Trophoblast cell (in vitro differentiated cells and primary cell): ENCODE results near the gene KRTAP17-1.

Experiments
- DNase-seq, 2 donors: peaks; one replicate each; pipeline ENCODE4 v3.0.0-alpha.2; 2016
- H2AFZ ChIP-seq: 2 replicates; pipeline ENCODE4 v1.6.1; 2013; ENCODE audit warnings: low read length, moderate library complexity, mild to moderate bottlenecking; ENCODE audit not compliant: insufficient read depth, poor library complexity
- H2AK5ac ChIP-seq: 2 replicates; pipeline ENCODE4 v1.6.1; 2013; ENCODE audit warnings: mild to moderate bottlenecking, low read length
- H2BK120ac ChIP-seq: 2 replicates; pipeline ENCODE4 v1.6.1; 2013; ENCODE audit warnings: low read length, mild to moderate bottlenecking, moderate library complexity; ENCODE audit not compliant: insufficient read depth, poor library complexity
- H2BK12ac ChIP-seq: 2 replicates; pipeline ENCODE4 v1.6.1; 2013; ENCODE audit warnings: mild to moderate bottlenecking, low read length, moderate library complexity
- H2BK5ac ChIP-seq: 2 replicates; pipeline ENCODE4 v1.6.1; 2013; ENCODE audit warnings: low read length, low read depth, moderate library complexity, mild to moderate bottlenecking; ENCODE audit not compliant: poor library complexity
- H3K14ac ChIP-seq: 2 replicates; pipeline ENCODE4 v1.6.1; 2013; ENCODE audit warnings: mild to moderate bottlenecking, low read length
- H3K18ac ChIP-seq: 2 replicates; pipeline ENCODE4 v1.6.1; 2013; ENCODE audit warnings: mild to moderate bottlenecking, low read length
- H3K23ac ChIP-seq: 2 replicates; pipeline ENCODE4 v1.6.1; 2013; ENCODE audit warnings: low read length
- H3K27ac ChIP-seq: 2 replicates; pipeline ENCODE4 v1.5.1; 2013; ENCODE audit warnings: low read depth, mild to moderate bottlenecking, inconsistent platforms, low read length, moderate library complexity
- H3K27me3 ChIP-seq: 2 replicates; pipeline ENCODE4 v1.6.1; 2013; ENCODE audit warnings: inconsistent platforms, mild to moderate bottlenecking, low read length, moderate library complexity; ENCODE audit not compliant: insufficient read depth
- H3K36me3 ChIP-seq, 2 experiments: 1 replicate in 1 of 2; 2 replicates in 1 of 2; pipeline ENCODE4 v1.6.1; 2013; ENCODE audit warnings: low read length in 2 of 2, mild to moderate bottlenecking in 2 of 2, moderate library complexity in 1 of 2; ENCODE audit not compliant: insufficient read depth in 2 of 2, control insufficient read depth in 1 of 2
- H3K4ac ChIP-seq: 2 replicates; pipeline ENCODE4 v1.6.1; 2013; ENCODE audit warnings: low read depth, mild to moderate bottlenecking, low read length, moderate library complexity
- H3K4me1 ChIP-seq, 2 experiments: 1 replicate in 1 of 2; 2 replicates in 1 of 2; pipeline ENCODE4 v1.6.1; 2013; ENCODE audit warnings: low read length in 2 of 2, mild to moderate bottlenecking in 2 of 2, moderate library complexity in 1 of 2; ENCODE audit not compliant: insufficient read depth in 2 of 2, control insufficient read depth in 1 of 2
- H3K4me2 ChIP-seq: 2 replicates; pipeline ENCODE4 v1.6.1; 2013; ENCODE audit warnings: inconsistent platforms, mild to moderate bottlenecking, low read length, moderate library complexity
- H3K4me3 ChIP-seq: 2 replicates; pipeline ENCODE4 v1.5.1; 2013; ENCODE audit warnings: mild to moderate bottlenecking, low read depth, low read length, inconsistent platforms
- H3K79me1 ChIP-seq: one replicate; pipeline ENCODE4 v1.6.1; 2013; ENCODE audit warnings: low read length
- H3K79me2 ChIP-seq: 2 replicates; pipeline ENCODE4 v1.6.1; 2013; ENCODE audit warnings: low read length, mild to moderate bottlenecking; ENCODE audit not compliant: control insufficient read depth, insufficient read depth, poor library complexity
- H3K9ac ChIP-seq: 2 replicates; pipeline ENCODE4 v1.6.1; 2013; ENCODE audit warnings: mild to moderate bottlenecking, low read length
- H3K9me3 ChIP-seq: 2 replicates; pipeline ENCODE4 v1.6.1; 2013; ENCODE audit warnings: low read depth, mild to moderate bottlenecking, control low read depth, inconsistent platforms, low read length; ENCODE audit not compliant: insufficient read depth
- H4K12ac ChIP-seq: 2 replicates; pipeline ENCODE4 v1.6.1; 2013; ENCODE audit warnings: low read depth, mild to moderate bottlenecking, low read length, moderate library complexity
- H4K8ac ChIP-seq: 2 replicates; pipeline ENCODE4 v1.6.1; 2013; ENCODE audit warnings: low read depth, mild to moderate bottlenecking, low read length, moderate library complexity
- H4K91ac ChIP-seq: one replicate; pipeline ENCODE4 v1.6.1; 2013; ENCODE audit warnings: low read depth, mild to moderate bottlenecking, low read length, moderate library complexity
- WGBS: extraction: QIAGEN DNeasy Blood & Tissue Kit; methylation state at CpG from one replicate; pipeline ENCODE4 v1.1.7; 2013; ENCODE audit warnings: missing lambda C conversion rate; ENCODE audit not compliant: insufficient read length, insufficient coverage; ENCODE audit errors: extremely low coverage; 5-methylcytosine and 5-hydroxymethylcytosine counted together

KRTAP17-1 gene

GRCh38 chr17:41304091-41304490 lies 11.4 kb downstream of the KRTAP17-1 start:
- H3K18ac ChIP-seq = no peak overlapping the region
- H3K79me2 ChIP-seq = no peaks in the 10 kb centered on the region
- H2AK5ac ChIP-seq = no peak overlapping the region
- no peak overlapping the region for H4K91ac ChIP-seq
- H3K4ac ChIP-seq = no peak overlapping the region
- H3K9me3 ChIP-seq = peaks cover 3% of the 10 kb centered on the region
- H3K27me3 ChIP-seq = no peaks in the 10 kb centered on the region
- H2BK12ac ChIP-seq = no peak overlapping the region
- H3K79me1 ChIP-seq = no peaks in the 10 kb centered on the region
- H3K9ac ChIP-seq = no peak overlapping the region
- no peak overlapping the region for H2BK120ac ChIP-seq
- DNase-seq = no peak
- no peak overlapping the region for H3K23ac ChIP-seq
- no peak overlapping the region for H4K8ac ChIP-seq
- H2BK5ac ChIP-seq = no peak overlapping the region
- no peak overlapping the region for H3K14ac ChIP-seq
- H2AFZ ChIP-seq = no peak overlapping the region
- WGBS = no CpG with 5 or more reads among the region's 12 CpGs
- no peak overlapping the region for H3K4me3 ChIP-seq
- H4K12ac ChIP-seq = no peak overlapping the region
- H3K4me2 ChIP-seq = no peak overlapping the region
- H3K36me3 ChIP-seq = no peaks in the 10 kb centered on the region
- H3K27ac ChIP-seq = no peak overlapping the region
- no peaks in the 10 kb centered on the region for H3K4me1 ChIP-seq

DNA sequence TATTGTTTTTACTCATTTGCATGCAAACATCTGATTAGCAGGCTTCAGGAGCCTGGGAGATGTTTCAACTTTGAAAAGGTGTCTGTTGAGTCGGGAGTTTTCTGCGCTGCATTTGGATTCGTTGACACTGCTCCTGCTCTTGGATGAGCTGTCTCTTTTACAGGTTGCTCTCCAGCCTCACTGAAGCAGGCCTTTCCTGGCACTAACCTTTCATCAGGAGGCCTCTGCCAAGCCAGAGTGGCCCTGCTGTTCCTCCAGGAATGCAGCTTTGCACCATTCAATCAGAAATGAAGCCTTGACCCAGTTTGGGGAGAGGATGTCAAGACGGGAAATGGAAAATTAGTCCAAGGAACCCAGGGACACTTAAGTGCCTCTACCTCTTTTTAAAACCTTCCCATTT lies 12.5 kb downstream of the KRTAP17-1 start:
- no CpG with 5 or more reads among the region's 4 CpGs for WGBS
- no peak overlapping the region for H2AFZ ChIP-seq
- H4K8ac ChIP-seq = no peak overlapping the region
- no peak overlapping the region for H3K4me2 ChIP-seq
- H3K27me3 ChIP-seq = no peaks in the 10 kb centered on the region
- no peak overlapping the region for H2BK120ac ChIP-seq
- no peaks in the 10 kb centered on the region for H3K79me1 ChIP-seq
- no peak overlapping the region for H4K12ac ChIP-seq
- no peak overlapping the region for H3K9ac ChIP-seq
- H3K14ac ChIP-seq = no peak overlapping the region
- H3K18ac ChIP-seq = no peak overlapping the region
- H3K4me3 ChIP-seq = no peak overlapping the region
- H3K23ac ChIP-seq = no peak overlapping the region
- H3K4me1 ChIP-seq = no peaks in the 10 kb centered on the region
- no peak overlapping the region for H2BK5ac ChIP-seq
- DNase-seq = no peak
- no peak overlapping the region for H4K91ac ChIP-seq
- H2BK12ac ChIP-seq = no peak overlapping the region
- H3K79me2 ChIP-seq = no peaks in the 10 kb centered on the region
- H3K4ac ChIP-seq = no peak overlapping the region
- H3K9me3 ChIP-seq = peaks cover 8% of the 10 kb centered on the region
- H3K27ac ChIP-seq = no peak overlapping the region
- no peaks in the 10 kb centered on the region for H3K36me3 ChIP-seq
- H2AK5ac ChIP-seq = no peak overlapping the region

DNA sequence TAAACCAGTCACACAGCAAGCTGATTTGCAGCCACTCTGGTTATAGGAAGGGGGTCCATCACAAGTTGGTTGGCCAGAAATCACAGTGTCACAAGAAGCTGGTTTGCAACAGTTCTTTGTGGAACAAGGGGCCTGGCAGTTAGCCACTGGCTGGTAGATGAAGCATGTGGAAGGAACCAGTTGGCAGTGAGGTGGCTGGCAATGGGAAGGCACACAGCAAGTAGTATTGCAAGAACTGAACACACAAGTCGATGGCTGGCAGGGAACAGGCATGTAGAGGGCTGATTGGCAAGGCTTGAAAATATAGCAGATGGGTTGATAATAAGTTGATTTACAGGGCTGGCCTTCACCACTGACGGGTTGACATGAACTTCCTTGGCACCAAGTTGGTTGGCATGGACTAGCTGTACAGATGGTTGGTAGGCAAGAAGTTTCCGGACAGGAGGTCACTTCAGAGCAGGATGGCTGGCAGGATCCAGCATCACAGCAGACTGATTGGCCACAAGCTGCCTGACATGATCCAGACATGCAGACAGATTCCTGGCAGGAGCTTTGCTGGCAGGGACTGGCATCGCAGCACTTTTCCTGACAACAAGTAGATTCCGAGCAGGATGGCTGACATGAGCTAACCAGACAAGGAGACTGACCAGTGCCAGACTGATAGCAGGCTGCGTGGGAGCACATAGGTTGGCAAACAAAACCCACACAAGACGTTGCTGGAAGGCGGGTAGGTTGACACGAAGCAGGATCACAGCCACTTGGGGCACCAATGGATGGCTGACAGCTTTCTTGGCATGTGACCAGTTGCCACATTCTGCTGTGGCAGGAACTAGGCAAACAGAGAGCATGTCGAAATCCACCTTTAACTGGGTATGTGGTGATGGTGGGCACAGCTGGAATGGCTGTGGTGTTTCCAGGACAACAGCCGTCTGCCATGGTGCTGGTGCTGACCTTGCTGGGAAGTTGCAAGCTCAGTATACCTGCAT lies 13.3 kb downstream of the KRTAP17-1 start, which contains the start of gene KRTAP29-1:
KRTAP29-1 (minus strand) TSS at position 936 of the 986 bp plus-strand sequence; CDS start at position 936, 0 bp downstream.
- Histone ChIP-seq H3K4ac (no peak within 1 kb of the TSS), H3K4me1 (no peaks in the 10 kb centered on the region)
- no CpG with 5 or more reads among the region's 11 CpGs for WGBS

GRCh38 chr17:41301204-41301790 lies 14.2 kb downstream of the KRTAP17-1 start:
- Histone ChIP-seq H3K23ac (no peak overlapping the region), H3K79me1 (no peaks in the 10 kb centered on the region), H3K27me3 (no peaks in the 10 kb centered on the region), H3K36me3 (no peaks in the 10 kb centered on the region), H4K12ac (no peak overlapping the region), H3K4me3 (no peak overlapping the region), H3K18ac (no peak overlapping the region), H2AK5ac (no peak overlapping the region), H3K14ac (no peak overlapping the region), H3K27ac (no peak overlapping the region), H3K9ac (no peak overlapping the region), H4K91ac (no peak overlapping the region), H3K79me2 (no peaks in the 10 kb centered on the region), H3K9me3 (peaks cover 8% of the 10 kb centered on the region), H2BK120ac (no peak overlapping the region), H3K4ac (no peak overlapping the region), H2BK12ac (no peak overlapping the region), H3K4me1 (no peaks in the 10 kb centered on the region), H3K4me2 (no peak overlapping the region), H2BK5ac (no peak overlapping the region), H2AFZ (no peak overlapping the region), H4K8ac (no peak overlapping the region)
- no CpG with 5 or more reads among the region's 5 CpGs for WGBS
- DNase-seq = no peak

More for the DNA sequence above, 13.3 kb downstream of the KRTAP17-1 start, which contains the start of gene KRTAP29-1:
- H2BK120ac ChIP-seq = no peak within 1 kb of the TSS
- no peak for DNase-seq
- H3K9me3 ChIP-seq = peaks cover 8% of the 10 kb centered on the region
- no peaks in the 10 kb centered on the region for H3K79me1 ChIP-seq
- H2AK5ac ChIP-seq = no peak within 1 kb of the TSS
- H3K4me3 ChIP-seq = no peak within 1 kb of the TSS
- H3K27ac ChIP-seq = no peak within 1 kb of the TSS
- no peak within 1 kb of the TSS for H4K8ac ChIP-seq
- H4K12ac ChIP-seq = no peak within 1 kb of the TSS
- no peak within 1 kb of the TSS for H2BK12ac ChIP-seq
- H3K18ac ChIP-seq = no peak within 1 kb of the TSS
- H3K36me3 ChIP-seq = no peaks in the 10 kb centered on the region
- H2AFZ ChIP-seq = no peak within 1 kb of the TSS
- no peak within 1 kb of the TSS for H2BK5ac ChIP-seq
- H3K27me3 ChIP-seq = no peaks in the 10 kb centered on the region
- no peak within 1 kb of the TSS for H4K91ac ChIP-seq
- no peak within 1 kb of the TSS for H3K14ac ChIP-seq
- H3K4me2 ChIP-seq = no peak within 1 kb of the TSS
- H3K9ac ChIP-seq = no peak within 1 kb of the TSS
- no peaks in the 10 kb centered on the region for H3K79me2 ChIP-seq
- H3K23ac ChIP-seq = no peak within 1 kb of the TSS
